Hematopoietic multipotent progenitor cell treated with erythropoietin and hydrocortisone succinate and interleukin-3 and kit ligand, for 4 days (in vitro differentiated cells): ENCODE results near the gene OTOR.

Experiments
- DNase-seq: peaks from one replicate; pipeline ENCODE4 v3.0.0-alpha.2; 2015

Gene OTOR, protein sequence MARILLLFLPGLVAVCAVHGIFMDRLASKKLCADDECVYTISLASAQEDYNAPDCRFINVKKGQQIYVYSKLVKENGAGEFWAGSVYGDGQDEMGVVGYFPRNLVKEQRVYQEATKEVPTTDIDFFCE

DNA sequence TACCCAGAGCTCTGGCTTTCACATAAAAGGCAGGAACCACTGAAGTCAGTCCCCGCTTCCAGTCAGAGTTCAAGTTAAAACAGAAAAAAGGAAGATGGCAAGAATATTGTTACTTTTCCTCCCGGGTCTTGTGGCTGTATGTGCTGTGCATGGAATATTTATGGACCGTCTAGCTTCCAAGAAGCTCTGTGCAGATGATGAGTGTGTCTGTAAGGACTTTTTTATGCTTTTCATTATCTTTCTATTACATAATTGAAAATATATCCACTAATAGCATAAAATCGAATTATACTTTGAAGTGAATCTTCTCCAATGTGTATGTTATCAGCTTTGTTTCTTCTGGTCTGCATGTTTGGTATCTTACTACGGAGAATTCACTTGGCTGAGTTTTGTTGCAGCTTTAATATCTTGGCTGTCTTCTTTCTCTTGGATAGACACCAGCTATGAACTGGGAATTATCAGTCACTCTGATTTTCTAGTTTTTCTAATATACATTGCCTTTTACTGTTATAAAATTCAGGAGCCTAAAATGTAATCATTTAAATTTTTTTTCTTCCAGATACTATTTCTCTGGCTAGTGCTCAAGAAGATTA lies at the start of gene OTOR:
Gene OTOR (plus strand): TSS at position 51 of the 593 bp plus-strand sequence. CDS start 44 bp downstream, at position 95.
- DNase-seq = no peak

DNA sequence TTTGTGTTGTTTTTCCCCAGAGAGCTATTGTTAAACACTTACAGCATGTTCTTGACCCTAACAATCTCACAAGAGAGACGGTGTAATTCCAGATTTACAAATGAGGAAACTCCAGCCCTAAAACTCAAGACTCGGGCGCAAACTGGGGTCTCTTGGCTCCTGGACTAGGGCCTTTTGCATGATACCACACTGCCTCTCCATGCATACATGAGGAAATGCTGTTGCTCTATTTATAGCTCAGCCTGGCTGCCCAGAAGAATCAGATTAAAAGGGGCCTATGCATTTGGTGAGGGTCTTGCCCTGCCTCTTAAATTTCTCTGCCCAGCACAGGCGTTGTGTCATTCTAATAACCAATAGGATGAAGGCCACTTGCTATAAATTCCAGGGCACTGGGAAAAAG lies 48.9 kb upstream of the OTOR start:
- no peak for DNase-seq

DNA sequence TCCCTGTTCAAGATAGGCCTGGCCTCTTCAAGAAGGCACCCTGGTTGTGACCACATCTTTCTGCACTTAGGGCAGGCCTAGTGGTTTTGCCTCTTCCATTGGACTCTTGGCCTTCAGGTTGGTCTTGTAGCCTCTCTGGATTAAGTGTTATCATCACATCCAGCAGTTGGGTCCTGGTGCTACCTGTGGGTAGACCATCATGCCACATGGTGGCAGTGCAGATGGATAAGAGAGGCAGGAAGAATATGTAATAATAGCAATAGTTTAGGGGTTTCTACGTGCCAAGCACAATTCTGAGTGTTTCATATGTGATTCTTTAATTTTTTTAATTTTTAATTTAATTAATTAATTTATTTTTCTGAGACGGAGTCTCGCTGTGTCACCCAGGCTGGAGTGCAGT lies 46.9 kb upstream of the OTOR start:
- DNase-seq = peak; percentile 60

DNA sequence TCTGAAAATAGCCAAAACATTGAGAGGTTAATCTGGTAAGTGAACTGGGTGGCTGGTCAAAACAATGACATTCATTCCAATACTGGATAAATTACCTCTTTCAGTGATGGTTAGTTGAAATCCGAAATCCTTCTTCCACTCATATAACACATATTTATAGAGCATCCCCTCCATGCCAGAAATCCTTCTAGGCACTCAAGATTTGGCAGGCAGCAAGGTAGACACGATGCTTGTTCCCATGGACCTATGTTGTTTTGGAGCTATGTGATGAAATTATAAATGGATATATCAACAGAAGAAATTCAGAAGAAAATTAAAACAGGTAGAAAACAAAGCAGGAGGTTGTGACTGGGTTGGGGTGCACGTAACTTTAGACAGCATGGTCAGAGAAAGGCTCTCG lies 44.6 kb upstream of the OTOR start:
- DNase-seq = no peak

DNA sequence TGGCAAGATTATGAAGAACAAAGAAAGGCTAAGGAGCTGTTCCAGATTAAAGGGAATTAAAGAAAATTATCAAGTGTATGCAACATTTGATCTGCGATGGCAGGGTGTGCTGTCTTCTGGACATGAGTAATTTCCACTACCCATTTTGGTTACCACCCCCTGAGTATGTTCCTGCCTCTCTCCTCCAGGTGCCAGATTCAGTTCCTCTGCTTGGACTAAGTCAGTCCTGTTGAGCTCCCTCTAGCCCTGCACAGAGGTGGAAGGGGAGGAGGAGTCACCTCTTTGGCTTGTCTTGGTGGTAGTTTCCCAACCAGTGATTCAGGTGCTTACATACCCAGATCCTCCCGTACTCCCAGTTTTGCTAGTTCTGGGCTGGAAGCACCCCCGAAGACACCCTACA lies 40.5 kb upstream of the OTOR start:
- DNase-seq = no peak

DNA sequence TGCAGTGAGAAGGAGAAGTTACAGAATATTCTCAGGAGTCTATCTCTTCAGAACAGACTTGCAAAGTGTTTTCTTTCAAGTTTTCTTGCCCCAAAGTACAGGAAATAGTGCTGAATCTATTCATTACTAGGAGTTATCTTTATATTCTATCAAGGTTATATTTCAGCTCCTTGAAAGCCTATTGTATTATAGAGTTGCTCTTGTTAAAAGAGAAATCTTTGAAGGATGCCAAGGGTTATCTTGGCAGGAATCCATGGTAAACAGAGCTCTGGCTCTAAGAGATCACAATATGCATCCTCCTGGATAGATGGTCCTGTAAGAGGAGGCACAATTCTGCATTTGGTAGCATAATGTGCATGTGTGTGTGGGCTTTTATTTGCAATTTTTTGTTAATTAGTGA lies 39.6 kb upstream of the OTOR start:
- DNase-seq = no peak

DNA sequence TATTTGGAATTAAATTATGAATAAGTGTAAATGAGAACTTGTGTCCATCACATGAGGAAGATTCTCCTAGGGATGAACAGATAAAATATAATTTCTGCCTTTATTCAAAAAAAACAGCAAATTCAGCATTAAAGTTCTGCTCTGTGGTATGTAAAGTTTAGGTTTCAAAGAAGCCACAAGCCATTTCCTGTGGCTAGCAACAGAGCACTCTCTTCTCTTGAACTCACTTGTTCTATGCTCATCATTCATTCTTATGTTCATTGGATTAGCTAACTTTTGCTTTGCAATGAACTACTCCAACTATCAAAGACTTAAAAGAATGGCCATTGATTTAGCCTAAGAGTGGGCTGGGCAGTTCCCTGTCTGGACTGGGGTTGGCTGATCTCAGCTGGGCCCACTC lies 39.1 kb upstream of the OTOR start:
- peak; percentile 28 for DNase-seq

DNA sequence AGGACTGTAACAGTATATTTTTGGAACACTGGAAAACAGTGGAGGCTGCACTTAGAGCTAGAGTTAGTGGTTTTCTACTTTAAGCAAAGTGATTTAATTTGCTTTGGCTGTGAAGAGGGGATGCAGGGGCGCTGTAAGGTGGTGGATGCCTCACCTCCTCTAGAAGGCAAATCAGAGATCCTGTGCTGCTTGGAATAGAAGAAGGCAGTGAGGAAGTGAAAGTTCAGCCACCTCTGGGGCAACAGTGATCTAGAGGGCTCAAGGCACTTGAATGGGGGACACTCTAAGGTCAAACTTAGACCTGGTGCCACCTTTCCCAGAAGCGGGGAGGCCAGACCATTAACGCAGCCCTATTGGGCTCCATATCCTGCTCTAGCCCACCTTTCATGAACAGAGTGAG lies 37.4 kb upstream of the OTOR start:
- no peak for DNase-seq

DNA sequence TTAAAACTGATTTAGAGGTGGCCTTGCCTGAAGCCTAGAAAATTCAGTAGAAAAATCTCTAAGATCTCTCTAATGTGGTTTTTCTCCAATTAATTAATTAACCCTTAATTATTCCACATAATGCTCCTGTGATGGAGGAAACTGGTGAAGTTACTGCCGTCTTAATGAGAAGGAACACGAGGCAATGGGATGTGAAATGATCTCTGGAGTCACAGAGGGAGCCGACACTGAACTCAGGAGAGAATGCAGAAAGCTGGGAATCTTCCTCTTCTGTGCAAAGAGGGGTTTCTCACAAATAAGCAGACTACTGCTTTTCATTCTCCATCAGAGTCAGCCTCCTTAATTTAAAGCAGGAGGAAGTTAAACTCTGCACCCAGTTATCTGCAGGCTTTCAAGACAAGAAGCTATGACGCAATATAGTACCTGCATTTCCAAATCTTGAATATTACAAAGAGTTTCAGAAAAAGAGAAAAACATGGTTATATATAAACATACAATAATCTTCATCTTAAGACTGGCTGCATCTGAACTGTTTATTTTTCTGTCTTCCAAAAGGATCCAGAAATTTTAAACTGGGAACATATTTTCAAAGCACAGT lies 36.4 kb upstream of the OTOR start:
- DNase-seq = peak; percentile 60

DNA sequence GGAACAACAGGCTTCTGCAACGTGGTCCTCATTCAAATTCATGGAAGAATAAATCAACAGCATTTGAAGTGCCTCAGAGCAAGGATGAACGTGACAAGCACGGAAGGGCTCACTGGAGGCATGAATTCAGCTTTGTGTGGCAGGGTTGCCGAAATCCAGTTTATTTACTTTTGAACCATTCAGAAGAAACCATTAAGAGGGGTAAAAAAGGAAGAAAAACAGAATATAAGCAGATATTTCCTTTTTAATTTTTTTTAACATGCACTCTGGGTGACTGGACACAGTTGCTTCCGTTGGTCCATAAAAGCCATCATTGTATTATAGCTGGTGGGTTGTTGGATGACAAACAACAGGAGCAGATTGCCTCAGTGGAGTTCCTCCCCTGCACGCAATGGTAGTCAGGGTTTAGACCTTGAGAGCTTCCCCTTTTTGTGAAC lies 35.6 kb upstream of the OTOR start:
- no peak for DNase-seq

DNA sequence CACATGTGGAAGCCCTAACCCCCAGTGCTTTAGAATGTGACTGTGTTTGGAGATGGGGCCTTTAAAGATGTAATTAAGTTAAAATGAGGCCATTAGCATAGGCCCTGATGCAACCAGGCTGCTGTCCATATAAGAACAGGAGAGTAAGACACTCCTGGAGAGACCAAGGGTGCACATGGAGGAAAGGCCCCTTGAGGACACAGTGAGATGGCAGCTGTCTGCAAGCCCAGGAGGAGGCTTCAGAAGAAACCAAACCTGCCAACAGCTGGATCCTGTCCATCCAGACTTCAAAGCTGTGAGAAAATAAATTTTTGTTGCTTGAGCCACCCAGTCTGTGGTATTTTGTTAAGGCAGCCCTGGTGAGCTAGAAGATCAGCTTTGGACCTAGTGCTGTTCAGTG lies 35.1 kb upstream of the OTOR start:
- no peak for DNase-seq

DNA sequence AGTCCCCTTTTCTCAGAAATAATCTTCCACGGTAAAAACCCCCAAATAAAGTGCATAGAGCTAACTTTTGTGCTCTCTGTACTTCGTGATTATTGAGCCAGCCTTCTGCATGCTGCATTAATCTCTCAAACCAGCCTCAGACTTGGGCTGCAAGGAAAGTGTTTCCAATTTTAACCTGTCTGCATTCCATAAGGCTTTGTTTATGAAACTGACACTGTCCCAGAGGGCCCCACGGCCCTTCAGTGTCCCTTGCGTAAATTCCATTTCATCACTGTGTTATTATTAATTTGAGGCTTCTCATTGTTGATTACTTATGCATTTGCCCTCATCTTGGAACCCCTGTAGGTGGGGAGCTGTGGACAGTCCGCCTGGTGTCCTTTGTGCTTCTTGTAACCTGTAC lies 33.9 kb upstream of the OTOR start:
- no peak for DNase-seq

DNA sequence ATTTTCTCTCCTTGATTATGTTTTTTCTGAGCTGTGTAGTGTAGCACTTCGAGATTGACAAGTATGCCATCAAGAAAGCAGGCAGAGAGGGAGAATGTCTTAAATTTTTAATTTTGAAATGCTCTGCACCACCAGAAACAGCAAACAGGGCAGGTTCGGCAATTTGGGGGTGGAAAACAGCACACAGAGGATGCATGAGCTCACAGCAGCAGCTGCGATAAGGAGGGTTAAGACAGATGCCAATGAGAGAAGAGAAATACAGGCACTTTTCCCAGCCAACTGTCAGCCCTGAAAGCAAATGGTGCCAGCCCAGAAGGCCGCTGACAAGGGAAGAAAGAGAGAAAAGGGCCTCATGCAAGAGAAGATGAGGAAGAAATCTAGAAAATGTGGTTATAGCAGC lies 33.4 kb upstream of the OTOR start:
- DNase-seq = no peak

DNA sequence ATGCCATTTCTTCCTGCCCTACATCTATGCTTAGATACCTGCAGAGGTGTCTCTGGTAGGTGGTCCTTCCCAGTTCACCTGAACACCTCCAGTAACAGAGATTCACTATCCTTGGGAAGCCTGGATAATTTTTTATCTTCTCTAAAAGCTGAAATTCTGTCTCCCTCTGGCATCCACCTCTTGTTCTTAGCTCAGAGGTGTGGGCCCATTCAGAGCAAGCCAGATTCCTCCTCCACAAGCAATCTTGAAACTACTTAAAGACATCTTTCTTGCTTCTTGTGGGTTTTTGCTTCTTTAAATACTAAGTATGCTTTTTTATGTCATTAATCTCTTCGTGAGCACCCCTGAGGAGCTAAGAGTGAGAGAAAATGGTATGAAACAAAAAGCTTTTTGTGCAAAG lies 28.7 kb upstream of the OTOR start:
- no peak for DNase-seq

DNA sequence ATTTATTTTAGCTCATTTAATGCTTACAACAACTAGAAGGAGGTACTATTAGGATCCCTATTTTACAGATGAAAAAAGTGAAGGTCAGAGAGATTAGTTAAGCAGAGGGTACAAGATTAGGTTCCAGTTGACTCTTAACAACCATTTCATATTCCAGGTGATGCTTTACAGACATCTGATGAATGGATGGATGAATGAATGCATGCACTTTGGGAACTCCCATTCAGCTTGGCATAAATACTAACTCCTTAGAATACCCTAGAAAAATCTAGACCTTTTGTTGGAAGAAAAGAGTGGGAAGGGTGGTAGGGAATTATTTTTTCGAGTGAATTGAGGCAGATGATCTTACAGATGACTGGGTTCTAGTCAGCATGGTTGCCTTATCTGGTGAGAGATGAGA lies 19.1 kb upstream of the OTOR start:
- no peak for DNase-seq

DNA sequence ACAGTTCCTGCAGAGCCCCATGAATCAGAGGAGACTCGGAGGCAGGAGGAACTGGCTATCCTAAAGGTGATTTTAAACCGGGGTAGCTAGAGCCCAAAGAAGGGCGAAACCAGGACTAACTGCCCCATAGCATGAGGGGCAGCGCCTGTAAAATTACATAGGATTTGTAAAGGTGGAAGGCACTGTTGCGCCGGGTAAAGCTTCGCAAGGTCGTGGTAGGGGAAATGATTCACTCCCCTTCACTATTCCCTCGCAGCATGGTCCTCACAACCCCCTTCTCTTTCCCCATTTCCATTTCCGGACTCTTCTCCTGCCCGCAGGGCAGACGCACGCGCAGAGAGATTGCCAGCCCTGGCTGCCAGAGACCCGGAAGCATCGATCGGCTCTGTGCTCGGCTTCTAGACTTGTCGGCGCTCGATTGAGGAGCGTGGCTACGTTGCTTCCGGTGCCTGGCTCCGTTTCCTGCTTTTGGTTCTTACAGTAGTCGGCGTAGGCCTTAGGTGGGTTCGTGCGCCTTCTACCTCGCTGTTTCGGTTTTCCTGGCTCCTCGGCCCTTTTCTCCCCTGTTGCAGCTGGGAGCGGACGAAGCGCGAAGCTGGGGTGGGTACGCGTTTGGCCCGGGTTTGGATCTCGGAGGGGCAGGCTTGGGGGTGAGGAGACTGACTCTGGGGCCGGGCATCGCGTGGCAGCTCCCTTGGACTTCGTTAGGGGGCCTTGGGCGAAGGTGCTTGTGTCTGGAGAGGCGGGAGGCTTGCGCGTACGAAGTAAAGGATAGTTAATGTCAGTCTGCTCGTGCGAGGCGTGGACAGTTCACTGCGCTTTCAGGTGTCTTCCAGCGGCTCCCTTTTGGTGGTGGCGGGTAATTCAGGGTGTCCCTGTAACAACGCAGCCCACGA lies 18.3 kb upstream of the OTOR start, which contains the start of gene SNRPB2:
Gene SNRPB2 (plus strand): TSS at position 462 of the 896 bp plus-strand sequence. CDS start 1,677 bp downstream, outside the sequence.
- DNase-seq = peak; percentile 98

DNA sequence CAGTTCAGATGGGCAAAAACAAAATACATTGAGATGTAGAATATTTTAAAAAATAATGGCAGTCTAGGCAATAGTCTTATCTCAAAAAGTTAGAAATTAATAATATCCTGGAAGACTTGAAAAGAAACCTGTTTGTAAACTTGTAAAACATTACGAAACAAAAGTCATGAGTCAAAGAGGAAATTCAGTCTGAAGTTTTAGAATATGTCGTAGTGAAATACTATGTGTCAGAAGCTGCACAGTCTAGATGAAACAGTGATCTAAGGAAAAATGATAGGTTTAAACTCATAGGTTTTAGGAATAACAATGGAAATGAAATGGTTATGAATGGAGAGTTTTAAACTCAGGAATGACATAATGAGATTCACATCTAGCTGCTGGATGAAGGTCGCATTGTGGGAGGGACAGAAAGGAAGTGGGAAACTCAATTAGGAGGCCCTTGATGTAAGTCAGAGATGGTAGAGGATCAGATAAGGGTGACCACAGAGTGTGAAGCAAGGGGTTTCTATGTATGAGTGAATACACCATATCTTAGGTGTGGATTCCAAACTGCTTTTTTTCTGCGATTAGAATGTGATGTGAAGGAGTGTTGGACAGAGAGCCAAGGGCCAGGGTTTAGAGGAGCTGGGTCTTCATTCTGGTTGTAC lies 15.5 kb upstream of the OTOR start:
- DNase-seq = peak; percentile 73

DNA sequence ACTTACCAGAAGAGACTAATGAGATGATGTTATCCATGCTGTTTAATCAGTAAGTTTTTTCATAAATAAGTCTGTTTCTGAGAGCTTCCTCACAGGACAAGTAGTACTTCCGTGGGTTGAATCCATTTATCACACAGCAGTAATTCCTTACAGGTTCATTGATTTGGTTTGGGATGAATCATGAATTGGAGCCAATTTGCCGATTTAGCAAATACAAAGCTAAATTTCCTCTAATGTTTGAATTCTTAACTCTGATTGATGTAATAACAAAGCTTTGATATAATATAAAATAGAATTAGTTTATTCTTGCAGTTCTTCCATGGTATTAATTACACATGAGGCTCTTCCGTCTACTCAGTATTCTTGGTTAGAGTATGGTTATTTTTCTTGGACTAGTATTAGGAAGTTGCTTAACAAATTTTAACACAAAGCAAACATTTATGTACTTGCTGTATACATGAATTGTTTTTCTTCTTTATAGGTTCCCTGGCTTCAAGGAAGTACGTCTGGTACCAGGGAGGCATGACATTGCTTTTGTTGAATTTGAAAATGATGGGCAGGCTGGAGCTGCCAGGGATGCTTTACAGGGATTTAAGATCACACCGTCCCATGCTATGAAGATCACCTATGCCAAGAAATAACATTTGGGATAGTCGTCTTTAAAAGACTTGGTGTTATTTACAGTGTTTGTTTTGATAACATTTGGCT lies 7.6 kb upstream of the OTOR start:
- DNase-seq = no peak

DNA sequence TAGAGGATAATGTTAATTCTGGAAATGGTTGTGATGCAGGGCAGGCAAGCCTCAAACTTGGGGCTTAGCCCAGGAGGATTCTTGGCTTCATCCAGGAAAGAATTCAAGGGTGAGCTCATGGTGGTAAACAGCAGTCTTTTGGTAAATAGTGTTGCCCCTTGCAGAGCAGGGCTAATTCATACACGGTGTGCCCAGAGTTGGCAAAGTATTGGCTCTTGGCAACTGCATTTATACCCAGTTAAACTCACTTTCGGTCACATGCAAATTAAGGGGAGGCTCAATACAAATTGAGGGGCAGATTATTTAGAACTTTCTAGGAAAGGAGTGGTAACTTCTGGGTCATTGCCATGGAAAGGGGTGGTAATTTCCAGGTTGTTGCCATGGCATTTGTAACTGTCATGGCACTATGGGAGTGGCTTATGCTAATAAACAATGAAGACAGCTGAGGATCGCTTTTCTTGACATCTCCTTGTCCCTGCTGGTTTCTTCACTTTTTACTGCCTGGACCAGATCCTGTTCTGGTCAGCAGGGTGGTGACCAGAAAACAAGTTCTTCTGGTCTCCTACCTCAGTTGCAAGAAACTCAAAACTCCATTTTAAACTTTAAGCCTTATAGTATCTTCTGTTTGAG lies 3.9 kb upstream of the OTOR start:
- no peak for DNase-seq

DNA sequence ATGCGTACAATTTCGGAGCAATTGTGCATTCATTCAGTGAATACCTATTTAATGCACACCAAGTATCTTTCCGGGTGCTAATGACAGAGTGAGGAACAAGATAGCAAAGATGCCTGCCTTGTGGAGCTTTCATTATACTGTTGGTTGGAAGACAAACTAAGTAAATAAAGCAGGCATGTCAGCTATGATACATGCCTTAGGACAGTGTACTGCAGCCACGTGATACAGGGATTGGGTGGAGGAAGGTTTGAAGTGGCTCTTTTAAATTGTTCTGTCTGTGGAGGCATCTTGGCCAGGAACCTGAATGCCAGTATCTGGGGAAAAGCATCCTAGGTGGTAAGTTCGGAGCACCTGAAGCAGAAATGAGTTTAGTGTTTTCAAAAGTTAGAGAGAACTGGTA lies 3.0 kb upstream of the OTOR start:
- no peak for DNase-seq

DNA sequence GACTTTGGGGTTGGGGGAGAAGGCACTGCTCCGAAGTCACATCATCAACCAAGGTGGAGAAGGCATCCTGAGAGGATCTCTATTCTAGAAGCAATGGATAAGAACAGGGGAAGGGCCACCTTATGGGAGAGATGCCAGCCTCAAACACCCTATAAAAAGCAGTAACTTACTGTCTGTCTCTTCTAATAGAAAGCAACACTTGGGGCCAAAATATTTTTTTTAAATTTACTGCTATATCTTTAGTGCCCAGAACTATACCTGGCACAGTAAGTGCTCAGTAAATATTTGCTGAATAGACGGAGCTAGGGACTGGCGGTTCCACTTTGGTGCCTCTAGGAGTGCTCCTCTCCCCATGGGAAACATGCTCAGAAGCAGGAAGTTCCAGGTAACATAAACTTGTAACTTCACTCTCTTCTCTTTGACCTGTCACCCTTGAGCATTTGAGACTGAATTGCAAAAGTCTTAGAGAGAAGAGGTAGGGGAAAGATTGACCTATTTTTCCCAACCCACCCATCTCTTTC lies 807 bp upstream of the OTOR start:
- DNase-seq = no peak

DNA sequence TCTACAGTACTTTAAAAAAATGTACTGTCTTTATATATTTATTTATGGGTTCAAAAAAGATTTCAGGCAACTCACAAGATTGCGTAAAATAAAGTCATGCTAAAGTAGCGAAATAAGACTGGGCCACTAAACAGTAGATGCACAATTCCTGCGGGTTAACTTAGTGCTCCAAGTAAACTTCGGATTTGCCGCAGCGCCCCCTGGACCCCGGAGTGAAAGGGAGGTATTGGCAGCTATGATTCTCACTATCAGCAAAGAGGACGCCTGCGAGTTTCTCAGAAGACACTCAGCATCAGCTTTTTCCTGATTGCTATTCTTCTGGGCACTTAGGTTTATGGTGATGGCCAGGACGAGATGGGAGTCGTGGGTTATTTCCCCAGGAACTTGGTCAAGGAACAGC lies 1.4 kb downstream of the OTOR start:
- peak; percentile 11 for DNase-seq
